ENCODE data around the gene IL17REL.

Gene IL17REL

GRCh38 chr22:50014655-50015401 is 2.3 kb upstream of the IL17REL start:
- Histone ChIP-seq H3K27me3 (ENCODE audit: insufficient read depth, low read length) (peaks cover 11% of the 10 kb centered on the region; the same call in 1 of the 2 replicates), H3K4me3 (ENCODE audit: low read depth, low read length, poor library complexity, severe bottlenecking) (no peak overlapping the region), H2AFZ (ENCODE audit: low read length) (no peak overlapping the region)

DNA sequence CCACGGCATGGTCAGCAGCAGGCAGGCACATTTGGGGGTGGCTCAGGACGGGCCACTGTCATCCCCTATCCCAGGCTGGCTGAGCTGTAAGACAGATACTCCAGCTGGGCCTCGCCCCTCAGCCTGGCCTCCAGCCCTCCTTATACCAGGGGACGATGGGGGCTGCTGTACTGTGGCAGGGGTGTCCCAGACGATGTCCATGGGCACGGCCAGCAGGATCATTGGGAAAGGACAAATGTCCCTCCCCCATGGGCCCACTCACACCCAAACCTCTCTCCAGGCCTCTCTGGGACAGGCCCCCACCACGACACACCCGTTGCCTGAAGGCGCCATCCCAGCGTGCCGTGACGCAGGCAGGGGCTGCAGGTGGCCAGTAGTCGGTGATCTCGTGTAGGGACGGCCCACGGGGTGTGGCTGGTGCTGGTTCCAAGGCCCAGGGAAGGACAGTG is 1.5 kb upstream of the IL17REL start:
- Histone ChIP-seq H3K4me2 (ENCODE audit: low read length) (no peak overlapping the region), H3K4me3 (ENCODE audit: low read depth, low read length, poor library complexity, severe bottlenecking) (no peak overlapping the region), H3K27me3 (ENCODE audit: insufficient read depth, low read length) (peaks cover 4% of the 10 kb centered on the region; the same call in 1 of the 2 replicates), H3K9me3 (ENCODE audit: low read length) (no peaks in the 10 kb centered on the region), H3K36me3 (ENCODE audit: insufficient read depth, low read length) (no peaks in the 10 kb centered on the region), H4K20me1 (ENCODE audit: insufficient read depth, low read length) (no peaks in the 10 kb centered on the region), H3F3A (ENCODE audit: insufficient read depth, low read length) (no peaks in the 10 kb centered on the region), H3K4me1 (ENCODE audit: insufficient read depth, low read length, severe bottlenecking) (no peaks in the 10 kb centered on the region), H3K27ac (ENCODE audit: low read depth, low read length, poor library complexity, severe bottlenecking) (no peak overlapping the region), H2AFZ (ENCODE audit: low read length) (no peak overlapping the region), H3K9me2 (ENCODE audit: low read depth, low read length) (no peaks in the 10 kb centered on the region), H3K79me2 (ENCODE audit: insufficient read depth, low read length) (no peaks in the 10 kb centered on the region), H3K9ac (ENCODE audit: low read length) (no peak overlapping the region)
- TF ChIP-seq EZH2 (IDR thresholded peaks at IDR 0.05; ENCODE audit: borderline replicate concordance, low read length) (no peak), CTCF (IDR thresholded peaks at IDR 0.05; ENCODE audit: low read length) (no peak)

More at GRCh38 chr22:50014655-50015401, 2.3 kb upstream of the IL17REL start:
- H3K9ac ChIP-seq (ENCODE audit: low read length): no peak overlapping the region
- H3K36me3 ChIP-seq (ENCODE audit: insufficient read depth, low read length): no peaks in the 10 kb centered on the region
- H3K9me2 ChIP-seq (ENCODE audit: low read depth, low read length): no peaks in the 10 kb centered on the region
- H3K4me1 ChIP-seq (ENCODE audit: insufficient read depth, low read length, severe bottlenecking): no peaks in the 10 kb centered on the region
- no peak overlapping the region for H3K27ac ChIP-seq (ENCODE audit: low read depth, low read length, poor library complexity, severe bottlenecking)
- no peak for TF ChIP-seq CTCF (IDR thresholded peaks at IDR 0.05; ENCODE audit: low read length)
- no peak for TF ChIP-seq EZH2 (IDR thresholded peaks at IDR 0.05; ENCODE audit: borderline replicate concordance, low read length)
- no peaks in the 10 kb centered on the region for H3K9me3 ChIP-seq (ENCODE audit: low read length)
- no peaks in the 10 kb centered on the region for H4K20me1 ChIP-seq (ENCODE audit: insufficient read depth, low read length)
- no peaks in the 10 kb centered on the region for H3K79me2 ChIP-seq (ENCODE audit: insufficient read depth, low read length)
- no peaks in the 10 kb centered on the region for H3F3A ChIP-seq (ENCODE audit: insufficient read depth, low read length)
- no peak overlapping the region for H3K4me2 ChIP-seq (ENCODE audit: low read length)

DNA sequence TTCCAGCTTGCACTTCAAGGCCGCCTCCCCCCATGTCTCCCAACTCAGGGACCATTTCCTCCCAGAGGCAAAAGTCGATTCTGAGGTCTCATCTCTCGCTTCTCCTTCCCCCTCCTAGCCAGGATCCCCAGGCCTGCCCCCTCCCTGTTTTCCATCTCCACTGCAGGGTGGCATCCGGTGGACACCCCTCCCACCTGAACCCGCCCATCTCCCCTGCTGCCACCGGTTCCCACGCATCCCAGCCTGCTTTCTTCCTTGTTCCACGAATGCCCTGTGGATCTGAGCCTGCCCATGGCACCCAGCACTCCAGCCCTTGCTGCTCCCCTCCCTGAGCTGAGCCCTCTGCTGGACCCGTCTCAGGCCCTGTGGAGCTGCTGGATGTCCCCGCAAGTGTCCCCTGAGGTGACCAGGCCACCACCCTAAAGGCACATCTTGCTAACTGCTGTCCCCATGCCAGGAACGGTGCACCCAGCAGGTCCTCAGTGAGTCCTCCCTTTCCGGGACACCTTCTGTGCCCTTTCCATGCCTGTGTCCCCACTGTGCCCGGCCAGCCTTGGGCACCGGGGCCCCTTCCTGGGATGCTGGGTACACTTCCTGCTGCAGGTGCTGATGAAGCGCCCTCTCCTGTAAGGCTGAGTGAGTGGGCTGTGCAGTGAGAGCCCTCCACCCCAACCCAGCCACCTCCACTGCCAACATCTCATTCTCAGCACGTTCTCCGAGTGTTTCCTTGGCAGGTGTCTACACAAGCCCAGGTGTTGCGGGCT is 936 bp downstream of the IL17REL start:
- H3K9me3 ChIP-seq (ENCODE audit: low read length): no peaks in the 10 kb centered on the region
- H3K79me2 ChIP-seq (ENCODE audit: insufficient read depth, low read length): no peaks in the 10 kb centered on the region
- no peak overlapping the region for H2AFZ ChIP-seq (ENCODE audit: low read length)
- H3K27me3 ChIP-seq (ENCODE audit: insufficient read depth, low read length): no peaks in the 10 kb centered on the region
- H4K20me1 ChIP-seq (ENCODE audit: insufficient read depth, low read length): no peaks in the 10 kb centered on the region
- TF ChIP-seq EZH2 (IDR thresholded peaks at IDR 0.05; ENCODE audit: borderline replicate concordance, low read length) (no peak), CTCF (IDR thresholded peaks at IDR 0.05; ENCODE audit: low read length) (no peak)
- no peaks in the 10 kb centered on the region for H3K9me2 ChIP-seq (ENCODE audit: low read depth, low read length)
- H3K4me1 ChIP-seq (ENCODE audit: insufficient read depth, low read length, severe bottlenecking): no peaks in the 10 kb centered on the region
- H3K9ac ChIP-seq (ENCODE audit: low read length): no peak overlapping the region
- no peaks in the 10 kb centered on the region for H3F3A ChIP-seq (ENCODE audit: insufficient read depth, low read length)
- H3K4me3 ChIP-seq (ENCODE audit: low read depth, low read length, poor library complexity, severe bottlenecking): no peak overlapping the region
- H3K27ac ChIP-seq (ENCODE audit: low read depth, low read length, poor library complexity, severe bottlenecking): no peak overlapping the region
- no peaks in the 10 kb centered on the region for H3K36me3 ChIP-seq (ENCODE audit: insufficient read depth, low read length)
- no peak overlapping the region for H3K4me2 ChIP-seq (ENCODE audit: low read length)

All from OCI-LY1 (cell line).